ENCODE data around the gene TLE3. TPM values are rescaled to one million over a fixed set of nuclear protein-coding genes. Genes with fewer than 3 reads are reported as not detected.

The TLE3 gene
- total RNA-seq, 4 donors from 2014 or later, result 54.8 to 99.5 (median 57.6) TPM

- no peak for TF ChIP-seq CTCF (IDR thresholded peaks at IDR 0.05; ENCODE audit: low read depth)
Measured at GRCh38 chr15:70059476-70060213, 38.1 kb downstream of the TLE3 start.

- no peak for TF ChIP-seq CTCF (IDR thresholded peaks at IDR 0.05; ENCODE audit: low read depth)
Measured at GRCh38 chr15:70058642-70059360, 38.9 kb downstream of the TLE3 start.

- no peak for TF ChIP-seq CTCF (IDR thresholded peaks at IDR 0.05; ENCODE audit: low read depth)
Measured at GRCh38 chr15:70057931-70058641, 39.6 kb downstream of the TLE3 start.

- TF ChIP-seq CTCF (IDR thresholded peaks at IDR 0.05; ENCODE audit: low read depth), result no peak
Measured at GRCh38 chr15:70056091-70056680, 41.5 kb downstream of the TLE3 start.

- no peak for TF ChIP-seq CTCF (IDR thresholded peaks at IDR 0.05; ENCODE audit: low read depth)
Measured at GRCh38 chr15:70055601-70056051, 42.1 kb downstream of the TLE3 start.

GRCh38 chr15:70054884-70055387 lies 42.8 kb downstream of the TLE3 start:
- no peak for TF ChIP-seq CTCF (IDR thresholded peaks at IDR 0.05; ENCODE audit: low read depth)

Measured in subcutaneous adipose tissue (tissue), 4 donors.